ENCODE data around the gene ST6GALNAC1. TPM values are rescaled to one million over a fixed set of nuclear protein-coding genes. Genes with fewer than 3 reads are reported as not detected.

The ST6GALNAC1 gene
- total and polyA plus RNA-seq, 2 donors (not counting 3 experiments of a cell fraction or from before 2014, with no cell fraction given): 0.19 to 0.55 TPM

DNA sequence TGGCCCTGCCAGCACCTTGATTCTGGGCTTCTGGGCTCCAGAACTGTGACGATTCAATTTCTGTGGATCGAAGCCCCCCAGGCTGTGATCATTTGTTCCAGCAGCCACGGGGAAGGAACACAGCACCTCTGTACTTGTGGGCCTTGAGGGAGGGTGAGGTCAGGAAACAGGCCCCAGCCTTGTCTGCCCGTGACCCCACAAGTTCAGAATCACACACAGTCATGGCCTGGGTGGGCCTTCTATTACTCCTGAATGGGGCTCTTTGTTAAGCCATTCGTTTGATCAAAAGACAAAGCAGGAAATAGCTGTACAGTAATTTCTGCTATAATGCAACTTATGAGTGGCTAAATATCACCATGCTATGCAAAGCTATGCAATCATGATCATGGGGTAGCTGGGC, 68.0 kb downstream of the ST6GALNAC1 start:
- TF ChIP-seq EZH2 (IDR thresholded peaks at IDR 0.05; ENCODE audit: borderline replicate concordance, low read depth, low read length, severe bottlenecking): no peak
- no peak for TF ChIP-seq GATA2 (IDR thresholded peaks at IDR 0.05; ENCODE audit: insufficient read depth, insufficient read length, low read depth, low read length)
- TF ChIP-seq FOS (IDR thresholded peaks at IDR 0.05; ENCODE audit: borderline replicate concordance, insufficient read depth, low read length): no peak
- no peak for TF ChIP-seq POLR2AphosphoS5 (IDR thresholded peaks at IDR 0.05; ENCODE audit: insufficient read depth, low read depth, low read length)
- TF ChIP-seq, protein P1, sequence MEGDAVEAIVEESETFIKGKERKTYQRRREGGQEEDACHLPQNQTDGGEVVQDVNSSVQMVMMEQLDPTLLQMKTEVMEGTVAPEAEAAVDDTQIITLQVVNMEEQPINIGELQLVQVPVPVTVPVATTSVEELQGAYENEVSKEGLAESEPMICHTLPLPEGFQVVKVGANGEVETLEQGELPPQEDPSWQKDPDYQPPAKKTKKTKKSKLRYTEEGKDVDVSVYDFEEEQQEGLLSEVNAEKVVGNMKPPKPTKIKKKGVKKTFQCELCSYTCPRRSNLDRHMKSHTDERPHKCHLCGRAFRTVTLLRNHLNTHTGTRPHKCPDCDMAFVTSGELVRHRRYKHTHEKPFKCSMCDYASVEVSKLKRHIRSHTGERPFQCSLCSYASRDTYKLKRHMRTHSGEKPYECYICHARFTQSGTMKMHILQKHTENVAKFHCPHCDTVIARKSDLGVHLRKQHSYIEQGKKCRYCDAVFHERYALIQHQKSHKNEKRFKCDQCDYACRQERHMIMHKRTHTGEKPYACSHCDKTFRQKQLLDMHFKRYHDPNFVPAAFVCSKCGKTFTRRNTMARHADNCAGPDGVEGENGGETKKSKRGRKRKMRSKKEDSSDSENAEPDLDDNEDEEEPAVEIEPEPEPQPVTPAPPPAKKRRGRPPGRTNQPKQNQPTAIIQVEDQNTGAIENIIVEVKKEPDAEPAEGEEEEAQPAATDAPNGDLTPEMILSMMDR (IDR thresholded peaks at IDR 0.05; ENCODE audit: extremely low read depth in 1 of 2, insufficient read depth in 1 of 2, low read depth in 1 of 2, low read length in 2 of 2): no peak
- TF ChIP-seq, protein P2, sequence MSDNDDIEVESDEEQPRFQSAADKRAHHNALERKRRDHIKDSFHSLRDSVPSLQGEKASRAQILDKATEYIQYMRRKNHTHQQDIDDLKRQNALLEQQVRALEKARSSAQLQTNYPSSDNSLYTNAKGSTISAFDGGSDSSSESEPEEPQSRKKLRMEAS (IDR thresholded peaks at IDR 0.05; ENCODE audit: insufficient read depth, insufficient read length): no peak
- TF ChIP-seq JUN (IDR thresholded peaks at IDR 0.05; ENCODE audit: borderline replicate concordance, insufficient read depth, insufficient read length, low read depth): no peak
- TF ChIP-seq POLR2A (IDR thresholded peaks at IDR 0.05; ENCODE audit: low read depth, low read length): no peak
- TF ChIP-seq MYC (IDR thresholded peaks at IDR 0.05; ENCODE audit: low read depth, low read length): no peak
- Histone ChIP-seq H3K27me3 (ENCODE audit: control insufficient read depth in 2 of 2, insufficient read depth in 2 of 2, low read length in 2 of 2) (no peaks in the 10 kb centered on the region), H3K4me2 (ENCODE audit: insufficient read depth, low read length) (no peak overlapping the region), H3K36me3 (ENCODE audit: control insufficient read depth in 2 of 2, extremely low read depth in 1 of 2, insufficient read depth in 2 of 2, low read length in 2 of 2) (no peaks in the 10 kb centered on the region), H4K20me1 (replicated peaks; ENCODE audit: control insufficient read depth, extremely low read depth, insufficient read depth, low read length) (no peaks in the 10 kb centered on the region), H3K27ac (ENCODE audit: insufficient read depth, low read depth, low read length) (no peak overlapping the region), H3K9ac (replicated peaks; ENCODE audit: extremely low read depth, insufficient read depth, low read length) (no peak overlapping the region), H3K4me3 (replicated peaks in 1 of 3; ENCODE audit: insufficient read depth in 1 of 3, low read depth in 1 of 3, low read length in 3 of 3) (no peak overlapping the region), H2AFZ (ENCODE audit: low read depth, low read length) (no peak overlapping the region), H3K9me1 (replicated peaks; ENCODE audit: control insufficient read depth, extremely low read depth, insufficient read depth, low read length) (no peaks in the 10 kb centered on the region), H3K9me3 (replicated peaks; ENCODE audit: control insufficient read depth, insufficient read depth, low read length) (no peaks in the 10 kb centered on the region), H3K79me2 (ENCODE audit: control insufficient read depth, insufficient read depth, low read length) (no peaks in the 10 kb centered on the region), H3K4me1 (ENCODE audit: control insufficient read depth, extremely low read depth, insufficient read depth, low read length) (no peaks in the 10 kb centered on the region)
- FAIRE-seq (no peak), DNase-seq (ENCODE audit: low read depth, low spot score) (no peak)
- no TSS peak for BruUV-seq (replicated peaks)
- CTCF ChIA-PET: no interaction called here
- POLR2A ChIA-PET: no interaction called here
- dilution Hi-C loops (cut with MboI; ENCODE audit: extremely low pct_ligation_motif_present, low sequenced_read_pairs): no loop called here
- intact Hi-C loops (cut with micrococcal nuclease): no loop called here

Small RNA genes within 50 kb of the gene (small RNA-seq; reads per million reads assigned to genes)
- gene AC015802.2 (ENCODE audit: insufficient read depth, insufficient read length, low read depth, low replicate concordance) (not detected), gene RNU6-227P (ENCODE audit: insufficient read depth, insufficient read length, low read depth, low replicate concordance) (not detected)

Other genes starting within 250 kb of the ST6GALNAC1 start
- 32.8 and 34.1 TPM in 2 replicates for gene UBE2O, start 190.6 kb downstream of the ST6GALNAC1 start, total RNA-seq
- gene UBE2O, start 190.6 kb downstream of the ST6GALNAC1 start, polyA plus RNA-seq: 12.1 and 13.9 TPM in 2 replicates
- gene AANAT, start 176.2 kb downstream of the ST6GALNAC1 start, total RNA-seq: not detected in 2 replicates
- gene AANAT, start 176.2 kb downstream of the ST6GALNAC1 start, polyA plus RNA-seq: not detected in 2 replicates
- gene RHBDF2, start 142.3 kb downstream of the ST6GALNAC1 start, total RNA-seq: 38.5 and 42.6 TPM in 2 replicates
- 25.5 and 35.0 TPM in 2 replicates for gene RHBDF2, start 142.3 kb downstream of the ST6GALNAC1 start, polyA plus RNA-seq
- 0.42 and 0.91 TPM in 2 replicates for gene CYGB, start 106.0 kb downstream of the ST6GALNAC1 start, total RNA-seq
- 0.22 and 0.51 TPM in 2 replicates for gene CYGB, start 106.0 kb downstream of the ST6GALNAC1 start, polyA plus RNA-seq
- not detected in 2 replicates for gene PRCD, start 103.7 kb downstream of the ST6GALNAC1 start, total RNA-seq
- gene PRCD, start 103.7 kb downstream of the ST6GALNAC1 start, polyA plus RNA-seq: not detected in 2 replicates
- gene ST6GALNAC2, start 57.9 kb downstream of the ST6GALNAC1 start, total RNA-seq: 0.69 and 1.7 TPM in 2 replicates
- 0.59 and 0.76 TPM in 2 replicates for gene ST6GALNAC2, start 57.9 kb downstream of the ST6GALNAC1 start, polyA plus RNA-seq
- gene MXRA7, start 67.2 kb upstream of the ST6GALNAC1 start, total RNA-seq: 85.5 and 95.8 TPM in 2 replicates
- 42.0 and 49.5 TPM in 2 replicates for gene MXRA7, start 67.2 kb upstream of the ST6GALNAC1 start, polyA plus RNA-seq
- 36.6 and 41.6 TPM in 2 replicates for gene JMJD6, start 82.8 kb upstream of the ST6GALNAC1 start, total RNA-seq
- gene JMJD6, start 82.8 kb upstream of the ST6GALNAC1 start, polyA plus RNA-seq: 18.4 and 19.8 TPM in 2 replicates
- gene METTL23, start 83.1 kb upstream of the ST6GALNAC1 start, total RNA-seq: 19.5 and 20.0 TPM in 2 replicates
- 28.9 and 33.4 TPM in 2 replicates for gene METTL23, start 83.1 kb upstream of the ST6GALNAC1 start, polyA plus RNA-seq
- gene SRSF2, start 93.6 kb upstream of the ST6GALNAC1 start, total RNA-seq: 303 and 307 TPM in 2 replicates
- 283 and 380 TPM in 2 replicates for gene SRSF2, start 93.6 kb upstream of the ST6GALNAC1 start, polyA plus RNA-seq
- 27.1 and 35.2 TPM in 2 replicates for gene MFSD11, start 94.4 kb upstream of the ST6GALNAC1 start, total RNA-seq
- gene MFSD11, start 94.4 kb upstream of the ST6GALNAC1 start, polyA plus RNA-seq: 23.5 and 24.7 TPM in 2 replicates
- 2.1 and 2.3 TPM in 2 replicates for gene MGAT5B, start 224.6 kb upstream of the ST6GALNAC1 start, total RNA-seq
- gene MGAT5B, start 224.6 kb upstream of the ST6GALNAC1 start, polyA plus RNA-seq: 1.7 and 1.9 TPM in 2 replicates

Measured in endothelial cell of umbilical vein (primary cell).